ENCODE results near the gene ABHD1.
A peak's percentile ranks its signal among the peaks of the same experiment; 100 is the strongest.
"Not testable (repeated sequence)": the region's sequence is repeated elsewhere in the genome, so short reads cannot be mapped to it uniquely, and the experiment has no call there.

The ABHD1 gene

DNA sequence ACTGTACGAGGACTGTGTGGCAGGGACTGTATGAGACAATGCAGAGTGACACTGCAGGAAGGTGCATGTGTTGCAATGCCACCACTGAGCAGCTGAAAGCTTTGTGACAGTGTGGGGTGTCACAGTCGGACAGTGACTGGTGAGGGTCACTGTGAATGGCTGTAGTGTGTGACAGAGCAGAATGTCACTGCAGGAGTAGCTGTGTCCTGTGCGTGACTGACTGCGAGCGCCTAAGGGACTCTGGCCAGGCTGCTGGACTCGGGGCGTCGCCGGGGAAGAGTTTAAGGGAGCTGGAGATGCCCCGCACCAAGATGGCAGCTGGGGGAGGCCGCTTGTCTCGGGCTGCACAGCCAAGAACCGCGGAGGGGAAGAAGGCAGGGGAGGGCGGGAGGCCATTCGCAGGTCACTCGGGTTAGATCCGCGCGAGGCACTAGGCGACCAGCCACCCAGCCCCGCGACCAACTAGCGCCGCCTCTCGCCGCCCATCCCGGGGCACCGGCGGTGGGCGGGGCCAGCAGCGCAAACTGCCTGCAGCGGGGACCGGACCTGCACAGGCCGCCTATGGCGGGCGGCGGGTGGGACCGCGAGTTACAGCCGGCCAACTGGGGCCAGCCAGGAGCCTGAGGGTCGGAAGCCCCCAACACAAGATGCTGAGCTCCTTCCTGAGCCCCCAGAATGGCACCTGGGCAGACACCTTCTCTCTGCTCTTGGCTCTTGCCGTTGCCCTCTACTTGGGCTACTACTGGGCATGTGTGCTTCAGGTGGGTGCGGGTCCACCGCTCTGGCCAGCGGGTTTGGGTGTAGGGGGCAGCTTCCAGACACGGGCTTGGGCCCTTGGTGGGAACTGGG, at the start of gene ABHD1:
ABHD1 (plus strand) TSS at position 514 of the 849 bp plus-strand sequence; CDS start at position 648, 134 bp downstream.
- DNase-seq: peak; percentile 70

DNA sequence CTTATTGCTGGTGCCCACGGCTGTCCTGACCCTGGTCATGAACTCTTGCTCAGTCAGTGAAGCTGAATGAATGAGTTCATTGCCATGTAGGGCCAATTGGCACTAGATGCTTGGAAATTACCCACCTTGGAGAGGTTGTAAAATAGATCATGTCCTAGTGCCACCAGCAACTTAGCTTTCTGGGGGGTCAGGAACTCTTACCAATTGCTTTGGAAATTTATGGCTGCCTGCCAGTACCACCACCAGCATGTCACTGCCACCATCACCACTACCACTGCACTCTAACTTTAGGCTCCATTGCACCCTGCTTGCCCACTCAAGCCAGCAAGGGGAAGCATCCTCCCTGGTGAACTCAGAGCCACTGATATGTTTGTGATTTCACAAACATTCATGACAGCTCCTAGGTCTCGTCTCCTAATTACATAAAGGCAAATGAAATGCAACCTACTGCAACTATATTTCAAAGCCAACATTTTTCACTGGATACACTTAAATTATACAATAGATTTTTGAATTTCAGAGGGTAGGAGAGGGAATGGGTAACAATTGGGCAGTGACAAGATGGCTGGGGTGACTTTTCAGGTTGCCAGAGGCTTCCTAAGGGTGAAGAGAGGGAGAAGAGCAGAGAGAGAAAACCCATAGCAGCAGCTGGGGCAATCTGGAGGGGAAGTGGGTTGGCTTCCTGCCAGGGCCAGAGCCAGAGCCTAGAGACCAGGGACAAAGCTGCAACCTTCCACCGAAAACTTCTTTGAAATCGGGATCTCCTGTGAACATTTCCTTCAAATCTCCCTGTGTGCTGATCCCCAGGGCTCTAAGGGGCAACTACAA, 48.7 kb upstream of the ABHD1 start:
- DNase-seq: peak; percentile 90

DNA sequence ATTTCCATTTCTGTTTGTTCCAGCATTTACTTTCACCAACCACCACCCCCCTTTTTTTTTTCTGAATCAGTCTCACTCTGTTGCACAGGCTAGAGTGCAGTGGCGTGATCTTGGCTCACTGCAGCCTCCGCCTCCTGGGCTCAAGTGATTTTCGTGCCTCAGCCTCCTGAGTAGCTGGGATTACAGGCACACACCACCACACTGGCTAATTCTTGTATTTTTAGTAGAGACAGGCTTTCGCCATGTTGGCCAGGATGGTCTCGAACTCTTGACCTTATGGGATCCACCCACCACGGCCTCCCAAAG, 48.1 kb upstream of the ABHD1 start:
- DNase-seq: not testable (repeated sequence)

DNA sequence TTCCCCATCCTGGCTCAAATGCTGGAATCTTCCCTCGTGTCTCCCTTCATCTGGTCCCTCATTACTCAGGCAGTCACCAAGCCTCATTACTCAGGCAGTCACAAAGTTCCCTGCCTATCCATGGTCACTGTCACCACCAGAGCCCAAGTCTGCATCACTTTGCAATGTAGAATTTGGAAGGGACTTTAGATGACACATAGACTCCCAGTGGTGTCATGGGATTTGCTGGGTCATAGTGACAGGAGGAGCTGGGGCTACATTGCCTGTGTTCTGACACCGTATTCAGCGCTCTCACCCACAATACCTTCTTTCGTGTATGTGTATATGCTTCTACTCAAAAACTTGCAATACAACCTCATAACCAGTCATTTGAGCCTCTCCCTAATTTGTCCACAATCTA, 47.3 kb upstream of the ABHD1 start:
- no peak for DNase-seq

DNA sequence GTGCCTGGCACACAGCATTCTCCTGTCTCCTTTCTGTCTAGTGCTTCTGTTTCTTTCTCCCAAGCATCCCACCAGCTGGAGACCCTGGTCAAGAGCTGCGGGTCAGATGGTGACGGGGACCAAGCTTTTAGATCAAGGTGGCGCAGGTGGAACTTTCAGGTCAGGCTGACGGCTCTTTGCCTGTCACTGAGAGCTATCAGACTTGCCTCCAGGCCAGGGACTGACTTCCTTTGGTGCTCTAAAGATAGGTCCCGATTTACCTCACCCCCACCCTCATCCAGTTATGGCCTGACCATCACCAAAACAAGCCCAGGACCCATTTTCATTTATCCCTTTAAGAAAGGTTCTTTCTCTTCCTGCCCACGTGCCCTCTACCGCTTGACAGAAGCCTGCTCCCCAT, 46.4 kb upstream of the ABHD1 start:
- DNase-seq: no peak

DNA sequence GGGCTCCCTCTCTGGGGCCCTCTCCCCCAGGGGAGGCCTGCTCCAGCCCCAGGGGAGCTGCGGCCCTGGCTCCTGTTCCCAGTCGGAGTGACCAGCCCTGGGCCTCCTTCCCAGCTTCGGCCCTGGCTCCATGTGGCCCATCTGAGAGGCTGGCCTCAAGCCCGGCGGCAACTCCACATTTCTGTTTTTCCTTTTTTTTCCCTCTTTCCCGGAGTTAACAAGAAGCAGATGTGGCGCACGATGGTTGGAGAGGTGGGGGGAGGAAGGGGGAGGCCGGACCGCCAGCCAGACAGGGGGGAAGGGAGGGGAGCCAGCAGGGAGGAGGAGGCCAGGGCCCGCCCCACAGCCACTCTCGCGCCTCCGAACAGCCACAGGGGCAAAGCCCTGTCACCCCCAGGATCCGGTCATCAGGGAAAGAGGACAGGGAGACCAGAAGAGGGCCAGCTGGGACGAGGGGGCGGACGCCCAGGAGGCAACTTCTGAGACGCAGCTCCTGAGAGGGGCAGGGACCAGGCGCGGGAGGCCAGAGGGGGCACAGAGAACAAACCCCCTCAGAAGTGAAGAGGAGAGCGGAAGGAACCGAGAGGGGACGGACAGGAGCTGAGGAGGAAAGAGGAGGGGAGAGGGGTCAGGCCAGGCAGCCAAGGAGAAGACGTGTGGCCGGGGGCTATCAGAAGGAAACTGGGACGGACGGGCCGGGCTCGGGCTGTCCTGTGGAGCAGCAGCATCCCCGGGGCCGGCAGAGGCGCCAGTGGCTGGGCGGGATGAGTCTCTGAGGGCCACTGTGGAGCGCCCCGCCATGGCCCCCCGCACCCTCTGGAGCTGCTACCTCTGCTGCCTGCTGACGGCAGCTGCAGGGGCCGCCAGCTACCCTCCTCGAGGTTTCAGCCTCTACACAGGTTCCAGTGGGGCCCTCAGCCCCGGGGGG, 45.1 kb upstream of the ABHD1 start, which contains the start of gene EMILIN1:
EMILIN1 (plus strand) TSS at position 349 of the 928 bp plus-strand sequence; CDS start at position 800, 451 bp downstream.
- DNase-seq: peak; percentile 55

DNA sequence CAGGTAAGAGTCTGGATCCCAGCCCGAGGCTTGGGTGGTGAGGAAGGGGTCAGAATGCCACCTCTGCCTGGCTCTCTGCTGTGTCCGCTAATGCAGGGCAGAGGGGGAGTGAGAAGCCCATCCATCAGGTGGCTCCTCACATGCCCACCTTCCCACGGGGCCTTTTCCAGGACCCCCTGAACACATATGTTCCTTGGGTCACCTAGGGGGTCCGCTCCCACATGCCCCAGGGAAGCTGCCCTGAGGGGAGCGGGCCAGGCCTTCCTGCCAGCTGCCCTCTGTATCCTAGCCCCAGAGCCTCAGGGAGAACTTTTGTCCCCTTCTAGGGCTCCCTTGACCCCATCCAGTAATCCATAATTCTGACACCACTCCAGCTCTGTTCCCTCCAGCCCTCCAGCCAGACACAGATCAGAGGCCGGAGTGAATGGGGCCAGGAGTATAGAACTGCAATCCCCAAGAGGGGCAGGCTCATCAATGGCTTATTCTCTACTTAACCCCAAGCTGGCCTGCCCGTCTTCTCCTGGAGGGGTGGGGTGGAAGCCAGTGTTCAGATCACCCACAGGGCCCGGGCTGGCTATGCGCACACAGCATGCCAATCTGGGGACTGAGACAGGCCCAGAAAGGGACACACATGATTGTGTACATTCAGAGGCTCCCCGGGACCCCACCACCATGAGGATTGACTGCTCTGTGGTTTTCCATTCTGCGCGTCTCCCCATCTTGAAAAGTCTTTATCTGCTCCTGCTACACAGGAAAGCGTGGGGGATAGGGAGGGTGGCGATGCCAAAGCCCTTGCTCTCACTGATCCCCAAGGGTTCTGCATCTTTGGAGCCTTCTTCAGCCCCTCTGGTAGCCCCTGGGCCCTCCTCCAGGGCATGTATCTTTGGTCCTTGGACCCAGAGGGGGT, 44.1 kb upstream of the ABHD1 start:
- peak; percentile 61 for DNase-seq

DNA sequence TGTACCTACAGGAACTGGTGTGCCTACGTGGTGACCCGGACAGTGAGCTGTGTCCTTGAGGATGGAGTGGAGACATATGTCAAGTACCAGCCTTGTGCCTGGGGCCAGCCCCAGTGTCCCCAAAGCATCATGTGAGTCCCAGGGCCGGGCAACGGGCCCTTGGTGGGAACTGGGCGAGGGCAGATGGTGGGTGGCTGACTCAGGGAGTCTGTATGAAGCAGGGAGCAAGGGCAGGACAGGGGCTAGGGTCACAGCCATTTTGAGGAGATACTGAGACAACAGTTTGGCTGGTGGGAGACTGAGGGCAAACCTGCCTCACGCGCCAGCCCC, 43.5 kb upstream of the ABHD1 start:
- DNase-seq: no peak

DNA sequence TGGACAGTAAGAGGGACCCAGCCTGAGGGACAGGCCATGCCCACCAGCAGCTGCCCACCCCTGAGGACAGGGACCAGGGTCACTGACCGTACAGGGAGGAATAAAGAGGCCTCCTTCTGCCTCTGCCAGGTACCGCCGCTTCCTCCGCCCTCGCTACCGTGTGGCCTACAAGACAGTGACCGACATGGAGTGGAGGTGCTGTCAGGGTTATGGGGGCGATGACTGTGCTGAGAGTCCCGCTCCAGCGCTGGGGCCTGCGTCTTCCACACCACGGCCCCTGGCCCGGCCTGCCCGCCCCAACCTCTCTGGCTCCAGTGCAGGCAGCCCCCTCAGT, 43.0 kb upstream of the ABHD1 start:
- DNase-seq: no peak

DNA sequence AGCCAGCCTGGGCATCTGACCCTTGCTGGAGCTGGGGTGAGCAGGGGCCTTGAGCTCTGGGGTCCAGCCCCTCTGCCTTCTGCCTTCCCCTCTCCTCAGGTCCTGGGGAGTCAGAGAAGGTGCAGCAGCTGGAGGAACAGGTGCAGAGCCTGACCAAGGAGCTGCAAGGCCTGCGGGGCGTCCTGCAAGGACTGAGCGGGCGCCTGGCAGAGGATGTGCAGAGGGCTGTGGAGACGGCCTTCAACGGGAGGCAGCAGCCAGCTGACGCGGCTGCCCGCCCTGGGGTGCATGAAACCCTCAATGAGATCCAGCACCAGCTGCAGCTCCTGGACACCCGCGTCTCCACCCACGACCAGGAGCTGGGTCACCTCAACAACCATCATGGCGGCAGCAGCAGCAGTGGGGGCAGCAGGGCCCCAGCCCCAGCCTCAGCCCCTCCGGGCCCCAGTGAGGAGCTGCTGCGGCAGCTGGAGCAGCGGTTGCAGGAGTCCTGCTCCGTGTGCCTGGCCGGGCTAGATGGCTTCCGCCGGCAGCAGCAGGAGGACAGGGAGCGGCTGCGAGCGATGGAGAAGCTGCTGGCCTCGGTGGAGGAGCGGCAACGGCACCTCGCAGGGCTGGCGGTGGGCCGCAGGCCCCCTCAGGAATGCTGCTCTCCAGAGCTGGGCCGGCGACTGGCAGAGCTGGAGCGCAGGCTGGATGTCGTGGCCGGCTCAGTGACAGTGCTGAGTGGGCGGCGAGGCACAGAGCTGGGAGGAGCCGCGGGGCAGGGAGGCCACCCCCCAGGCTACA, 41.4 kb upstream of the ABHD1 start:
- DNase-seq: peak; percentile 28

DNA sequence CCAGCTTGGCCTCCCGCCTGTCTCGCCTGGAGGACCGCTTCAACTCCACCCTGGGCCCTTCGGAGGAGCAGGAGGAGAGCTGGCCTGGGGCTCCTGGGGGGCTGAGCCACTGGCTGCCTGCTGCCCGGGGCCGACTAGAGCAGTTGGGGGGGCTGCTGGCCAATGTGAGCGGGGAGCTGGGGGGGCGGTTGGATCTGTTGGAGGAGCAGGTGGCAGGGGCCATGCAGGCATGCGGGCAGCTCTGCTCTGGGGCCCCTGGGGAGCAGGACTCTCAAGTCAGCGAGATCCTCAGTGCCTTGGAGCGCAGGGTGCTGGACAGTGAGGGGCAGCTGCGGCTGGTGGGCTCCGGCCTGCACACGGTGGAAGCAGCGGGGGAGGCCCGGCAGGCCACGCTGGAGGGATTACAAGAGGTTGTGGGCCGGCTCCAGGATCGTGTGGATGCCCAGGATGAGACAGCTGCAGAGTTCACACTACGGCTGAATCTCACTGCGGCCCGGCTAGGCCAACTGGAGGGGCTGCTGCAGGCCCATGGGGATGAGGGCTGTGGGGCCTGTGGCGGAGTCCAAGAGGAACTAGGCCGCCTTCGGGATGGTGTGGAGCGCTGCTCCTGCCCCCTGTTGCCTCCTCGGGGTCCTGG, 40.7 kb upstream of the ABHD1 start:
- DNase-seq: no peak

DNA sequence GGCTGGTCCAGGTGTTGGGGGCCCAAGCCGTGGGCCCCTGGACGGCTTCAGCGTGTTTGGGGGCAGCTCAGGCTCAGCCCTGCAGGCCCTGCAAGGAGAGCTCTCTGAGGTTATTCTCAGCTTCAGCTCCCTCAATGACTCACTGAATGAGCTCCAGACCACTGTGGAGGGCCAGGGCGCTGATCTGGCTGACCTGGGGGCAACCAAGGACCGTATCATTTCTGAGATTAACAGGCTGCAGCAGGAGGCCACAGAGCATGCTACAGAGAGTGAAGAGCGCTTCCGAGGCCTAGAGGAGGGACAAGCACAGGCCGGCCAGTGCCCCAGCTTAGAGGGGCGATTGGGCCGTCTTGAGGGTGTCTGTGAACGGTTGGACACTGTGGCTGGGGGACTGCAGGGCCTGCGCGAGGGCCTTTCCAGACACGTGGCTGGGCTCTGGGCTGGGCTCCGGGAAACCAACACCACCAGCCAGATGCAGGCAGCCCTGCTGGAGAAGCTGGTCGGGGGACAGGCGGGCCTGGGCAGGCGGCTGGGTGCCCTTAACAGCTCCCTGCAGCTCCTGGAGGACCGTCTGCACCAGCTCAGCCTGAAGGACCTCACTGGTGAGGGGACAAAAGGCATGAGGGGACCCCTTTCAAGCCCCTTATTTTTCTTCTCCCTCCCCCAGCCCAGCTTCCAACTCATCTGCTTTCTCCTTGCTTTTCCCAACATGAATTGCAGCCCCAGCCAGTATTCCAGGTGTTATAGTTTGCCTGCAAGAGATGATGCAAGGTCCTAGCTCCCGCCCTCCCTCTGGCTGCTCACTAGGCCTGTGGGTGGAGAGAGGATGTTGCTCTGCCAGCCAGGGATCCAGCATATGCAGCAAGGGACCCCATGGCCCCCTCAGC, 40.0 kb upstream of the ABHD1 start:
- no peak for DNase-seq

DNA sequence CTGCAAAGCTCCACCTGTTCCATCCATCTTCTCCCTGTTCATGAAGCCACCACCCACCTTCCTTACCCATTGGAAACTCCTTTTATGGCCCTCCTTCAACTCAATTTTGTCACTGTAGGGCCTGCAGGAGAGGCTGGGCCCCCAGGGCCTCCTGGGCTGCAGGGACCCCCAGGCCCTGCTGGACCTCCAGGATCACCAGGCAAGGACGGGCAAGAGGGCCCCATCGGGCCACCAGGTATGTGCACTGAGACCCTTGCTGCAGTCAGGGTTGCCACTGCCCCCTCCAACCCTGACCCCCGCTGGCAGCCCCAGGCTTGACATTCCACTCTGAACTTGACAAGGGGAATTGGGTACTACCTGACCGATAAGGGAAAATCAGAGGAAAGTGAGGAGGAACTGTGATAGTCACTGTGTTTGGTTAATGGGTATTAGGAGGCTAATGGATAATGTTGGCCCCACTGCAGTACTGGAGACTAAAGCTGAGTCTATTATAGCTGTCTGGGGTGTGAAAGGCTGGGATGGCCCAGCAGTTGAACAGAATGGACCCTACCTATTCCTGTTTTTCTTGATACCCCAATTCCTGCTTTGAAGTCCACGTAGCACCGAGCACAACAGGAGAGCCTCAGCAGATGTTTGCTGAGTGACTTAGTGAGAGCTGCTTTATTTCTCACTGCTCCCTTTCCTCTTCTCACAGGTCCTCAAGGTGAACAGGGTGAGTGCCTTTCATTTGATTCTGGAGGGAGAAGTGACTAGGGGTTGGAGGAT, 39.1 kb upstream of the ABHD1 start:
- DNase-seq: no peak

DNA sequence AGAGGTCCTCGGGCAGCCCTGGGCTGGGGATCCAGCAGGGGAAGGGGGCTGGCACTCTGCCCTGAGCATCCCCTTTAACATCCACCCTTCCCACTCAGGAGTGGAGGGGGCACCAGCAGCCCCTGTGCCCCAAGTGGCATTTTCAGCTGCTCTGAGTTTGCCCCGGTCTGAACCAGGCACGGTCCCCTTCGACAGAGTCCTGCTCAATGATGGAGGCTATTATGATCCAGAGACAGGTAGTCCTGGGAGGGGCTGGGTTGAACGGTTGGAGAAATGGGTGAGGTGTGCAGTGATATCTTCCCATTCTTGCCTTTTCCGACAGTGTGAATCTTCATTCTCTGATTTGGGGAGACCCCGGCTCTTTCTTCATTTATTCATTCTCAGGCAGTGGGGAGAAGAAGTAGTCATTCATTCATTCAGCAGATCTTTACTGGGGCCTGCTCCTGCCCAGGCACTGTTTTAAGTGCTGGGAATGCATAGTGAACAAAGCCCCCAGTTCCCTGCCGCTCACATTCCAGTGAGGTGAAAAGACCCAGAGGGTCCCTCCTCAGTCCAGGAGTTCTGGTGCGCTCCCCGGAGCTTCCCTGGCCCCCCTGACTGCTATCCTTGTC, 38.4 kb upstream of the ABHD1 start:
- no peak for DNase-seq

DNA sequence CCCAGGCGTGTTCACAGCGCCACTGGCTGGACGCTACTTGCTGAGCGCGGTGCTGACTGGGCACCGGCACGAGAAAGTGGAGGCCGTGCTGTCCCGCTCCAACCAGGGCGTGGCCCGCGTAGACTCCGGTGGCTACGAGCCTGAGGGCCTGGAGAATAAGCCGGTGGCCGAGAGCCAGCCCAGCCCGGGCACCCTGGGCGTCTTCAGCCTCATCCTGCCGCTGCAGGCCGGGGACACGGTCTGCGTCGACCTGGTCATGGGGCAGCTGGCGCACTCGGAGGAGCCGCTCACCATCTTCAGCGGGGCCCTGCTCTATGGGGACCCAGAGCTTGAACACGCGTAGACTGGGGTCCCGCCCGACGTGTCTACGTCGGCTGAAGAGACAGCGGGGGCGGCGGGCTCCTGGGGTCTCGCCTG, 37.9 kb upstream of the ABHD1 start:
- DNase-seq: peak; percentile 81

DNA sequence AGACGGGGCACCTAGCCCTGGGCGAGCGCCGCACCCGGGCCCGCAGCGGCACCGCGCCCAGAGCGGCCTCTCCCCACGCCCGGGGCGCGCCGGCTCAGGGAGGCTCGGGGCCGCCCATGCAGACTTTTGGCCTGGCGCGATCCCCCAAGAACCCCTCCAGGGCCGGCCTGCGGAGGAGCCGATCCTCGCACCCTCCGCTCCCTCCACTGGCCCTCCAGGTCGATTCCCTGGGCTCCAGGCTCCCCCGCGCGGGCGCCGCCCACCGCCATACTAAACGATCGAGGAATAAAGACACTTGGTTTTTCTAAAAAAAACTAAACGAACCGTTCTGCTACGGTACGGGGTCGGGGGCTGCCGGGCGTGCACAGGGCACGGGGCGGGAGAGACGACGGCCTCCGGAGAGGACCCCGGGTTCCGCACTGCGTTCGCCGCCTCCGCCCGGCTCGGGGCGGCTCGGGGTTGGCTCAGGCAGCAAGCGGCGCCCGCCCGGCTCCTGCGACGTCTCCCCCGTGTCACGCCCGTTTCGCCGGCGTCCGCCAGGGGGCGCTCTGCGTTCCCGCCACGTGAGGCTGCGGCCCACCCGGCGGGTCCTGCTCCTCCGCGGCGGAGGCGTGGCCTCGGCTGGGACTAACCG, 37.4 kb upstream of the ABHD1 start:
- DNase-seq: peak; percentile 97

DNA sequence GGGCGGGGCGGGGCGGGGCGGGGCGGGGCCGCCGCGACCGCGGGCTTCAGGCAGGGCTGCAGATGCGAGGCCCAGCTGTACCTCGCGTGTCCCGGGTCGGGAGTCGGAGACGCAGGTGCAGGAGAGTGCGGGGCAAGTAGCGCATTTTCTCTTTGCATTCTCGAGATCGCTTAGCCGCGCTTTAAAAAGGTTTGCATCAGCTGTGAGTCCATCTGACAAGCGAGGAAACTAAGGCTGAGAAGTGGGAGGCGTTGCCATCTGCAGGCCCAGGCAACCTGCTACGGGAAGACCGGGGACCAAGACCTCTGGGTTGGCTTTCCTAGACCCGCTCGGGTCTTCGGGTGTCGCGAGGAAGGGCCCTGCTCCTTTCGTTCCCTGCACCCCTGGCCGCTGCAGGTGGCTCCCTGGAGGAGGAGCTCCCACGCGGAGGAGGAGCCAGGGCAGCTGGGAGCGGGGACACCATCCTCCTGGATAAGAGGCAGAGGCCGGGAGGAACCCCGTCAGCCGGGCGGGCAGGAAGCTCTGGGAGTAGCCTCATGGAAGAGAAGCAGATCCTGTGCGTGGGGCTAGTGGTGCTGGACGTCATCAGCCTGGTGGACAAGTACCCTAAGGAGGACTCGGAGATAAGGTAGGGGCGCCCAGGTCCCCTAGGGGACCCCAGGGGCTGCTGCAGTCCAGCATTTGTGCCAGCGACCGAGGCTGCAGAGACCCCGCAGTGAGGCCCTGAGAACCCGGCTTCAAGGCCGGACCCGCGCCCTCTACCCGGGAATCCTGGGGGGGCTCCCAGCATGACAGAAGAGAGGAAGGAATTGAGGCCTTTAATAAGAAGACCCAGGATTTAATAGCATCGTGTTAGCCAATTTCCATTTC, 36.7 kb upstream of the ABHD1 start, which contains the start of gene KHK:
KHK (plus strand) TSS at position 49 of the 870 bp plus-strand sequence; CDS start at position 537, 488 bp downstream.
- DNase-seq: no peak
